ENCODE measurements around the gene GSG1L.

GRCh38 chr16:27776556-27777225, 286.8 kb downstream of the GSG1L start:
- no peak for TF ChIP-seq CTCF (conservative IDR thresholded peaks at IDR 0.05)
- TF ChIP-seq EZH2 (IDR thresholded peaks at IDR 0.05; ENCODE audit: low read depth): no peak

Data from PC-9 (cell line).